Neuronal stem cell (in vitro differentiated cells): ENCODE results near the gene RAD51B.

Experiments used
- DNase-seq: peaks from one replicate; pipeline ENCODE4 v3.0.0-alpha.2; 2013; ENCODE audit warnings: low spot score
- H2AFZ ChIP-seq: one replicate; pipeline ENCODE4 v1.6.1; 2013; ENCODE audit warnings: mild to moderate bottlenecking, low read length, inconsistent platforms
- H2AK5ac ChIP-seq: 2 replicates; pipeline ENCODE4 v1.6.1; 2013; ENCODE audit warnings: low read depth, mild to moderate bottlenecking, inconsistent platforms, low read length, moderate library complexity, mixed read lengths
- H2BK120ac ChIP-seq: 2 replicates; pipeline ENCODE4 v1.6.1; 2013; ENCODE audit warnings: low read depth, mild to moderate bottlenecking, inconsistent platforms, low read length, moderate library complexity, mixed read lengths
- H2BK12ac ChIP-seq: one replicate; pipeline ENCODE4 v1.6.1; 2013; ENCODE audit warnings: low read length, inconsistent platforms
- H2BK15ac ChIP-seq: 2 replicates; pipeline ENCODE4 v1.6.1; 2013; ENCODE audit warnings: mild to moderate bottlenecking, low read length, inconsistent platforms, mixed read lengths
- H2BK5ac ChIP-seq: one replicate; pipeline ENCODE4 v1.6.1; 2013; ENCODE audit warnings: inconsistent platforms, mild to moderate bottlenecking, low read length, moderate library complexity
- H3K14ac ChIP-seq: one replicate; pipeline ENCODE4 v1.6.1; 2013; ENCODE audit warnings: low read length, inconsistent platforms
- H3K18ac ChIP-seq: 2 replicates; pipeline ENCODE4 v1.6.1; 2013; ENCODE audit warnings: low read length, inconsistent platforms
- H3K23ac ChIP-seq: 2 replicates; pipeline ENCODE4 v1.6.1; 2013; ENCODE audit warnings: low read depth, mild to moderate bottlenecking, mixed read lengths, low read length, inconsistent platforms; ENCODE audit not compliant: poor library complexity
- H3K27ac ChIP-seq: replicated peaks from 3 replicates; pipeline ENCODE4 v1.5.1; 2013; ENCODE audit warnings: low read length, inconsistent platforms
- H3K27me3 ChIP-seq, 3 experiments: 2 replicates each; pipeline ENCODE4 v1.6.1; 2013; ENCODE audit warnings: low read length in 3 of 3, mild to moderate bottlenecking in 2 of 3, inconsistent platforms in 1 of 3, low read depth in 1 of 3, mixed read lengths in 1 of 3, moderate library complexity in 1 of 3; ENCODE audit not compliant: control insufficient read depth in 3 of 3, insufficient read depth in 3 of 3
- H3K36me3 ChIP-seq, 2 donors: replicated peaks in 1 of 2; 2 replicates each; pipeline ENCODE4 v1.6.1; 2013; ENCODE audit warnings: low read length in 2 of 2; ENCODE audit not compliant: control insufficient read depth in 2 of 2, insufficient read depth in 2 of 2
- H3K4ac ChIP-seq: 2 replicates; pipeline ENCODE4 v1.6.1; 2013; ENCODE audit warnings: inconsistent platforms, mild to moderate bottlenecking, low read length, moderate library complexity
- H3K4me1 ChIP-seq, 2 donors: 1 replicate in 1 of 2; 2 replicates in 1 of 2; pipeline ENCODE4 v1.6.1; 2013; ENCODE audit warnings: low read length in 2 of 2, low read depth in 1 of 2; ENCODE audit not compliant: control insufficient read depth in 2 of 2, insufficient read depth in 1 of 2
- H3K4me2 ChIP-seq: one replicate; pipeline ENCODE4 v1.6.1; 2013; ENCODE audit warnings: mild to moderate bottlenecking, low read length, inconsistent platforms; ENCODE audit not compliant: insufficient read depth, poor library complexity, severe bottlenecking
- H3K4me3 ChIP-seq, 2 donors: 2 replicates each; pipeline ENCODE4 v1.5.1; 2013; ENCODE audit warnings: low read length in 2 of 2, mild to moderate bottlenecking in 2 of 2, inconsistent platforms in 1 of 2, moderate library complexity in 1 of 2
- H3K79me1 ChIP-seq: one replicate; pipeline ENCODE4 v1.6.1; 2013; ENCODE audit warnings: low read depth, mild to moderate bottlenecking, inconsistent platforms, low read length, moderate library complexity
- H3K9ac ChIP-seq: one replicate; pipeline ENCODE4 v1.6.1; 2013; ENCODE audit warnings: mild to moderate bottlenecking, low read depth, low read length, inconsistent platforms; ENCODE audit not compliant: poor library complexity
- H3K9me3 ChIP-seq, 2 donors: replicated peaks in 1 of 2; 2 replicates each; pipeline versions ENCODE3 to v1.6.1; 2013; ENCODE audit warnings: low read length in 2 of 2, mild to moderate bottlenecking in 2 of 2, inconsistent platforms in 1 of 2, low read depth in 1 of 2, mixed read lengths in 1 of 2, moderate library complexity in 1 of 2; ENCODE audit not compliant: control insufficient read depth in 2 of 2, insufficient read depth in 1 of 2
- H4K8ac ChIP-seq: one replicate; pipeline ENCODE4 v1.6.1; 2013; ENCODE audit warnings: low read depth, mild to moderate bottlenecking, inconsistent platforms, low read length, moderate library complexity
- H4K91ac ChIP-seq: one replicate; pipeline ENCODE4 v1.6.1; 2013; ENCODE audit warnings: low read length, low read depth, mild to moderate bottlenecking, inconsistent platforms; ENCODE audit not compliant: poor library complexity
- WGBS, 2 donors: extraction: QIAGEN DNeasy Blood & Tissue Kit; methylation state at CpG; one replicate each; pipeline ENCODE4 v1.1.7; 2013; ENCODE audit warnings: missing lambda C conversion rate in 2 of 2, mixed read lengths in 1 of 2; ENCODE audit not compliant: insufficient read length in 2 of 2, insufficient replicate concordance in 1 of 2; ENCODE audit errors: extremely low coverage in 2 of 2; 5-methylcytosine and 5-hydroxymethylcytosine counted together

RAD51B gene

GRCh38 chr14:68564191-68564825 is 744.7 kb downstream of the RAD51B start:
- peak overlapping the region; percentile 5 for H3K9ac ChIP-seq
- H3K9me3 ChIP-seq, result peaks cover 0 to 2% of the 10 kb centered on the region in 2 donors
- H3K4me2 ChIP-seq, result no peak overlapping the region
- peak overlapping the region; percentile 43 for H2BK5ac ChIP-seq
- H2AFZ ChIP-seq, result no peak overlapping the region
- H2BK15ac ChIP-seq, result peak overlapping the region; percentile 71
- H3K79me1 ChIP-seq, result no peaks in the 10 kb centered on the region
- peaks cover 23 to 26% of the 10 kb centered on the region in 2 donors for H3K4me1 ChIP-seq
- H3K27ac ChIP-seq, result no peak overlapping the region
- H2BK12ac ChIP-seq, result no peak overlapping the region
- no peak overlapping the region for H3K14ac ChIP-seq
- H3K23ac ChIP-seq, result no peak overlapping the region
- DNase-seq, result no peak
- H3K18ac ChIP-seq, result peak overlapping the region; percentile 82
- H2AK5ac ChIP-seq, result peak overlapping the region; percentile 88
- H2BK120ac ChIP-seq, result peak overlapping the region; percentile 2
- WGBS, 2 donors, result no CpG with 5 or more reads among the region's 18 CpGs
- H3K27me3 ChIP-seq, result no peaks in the 10 kb centered on the region
- no peak overlapping the region for H3K4me3 ChIP-seq
- no peak overlapping the region for H3K4ac ChIP-seq
- H4K8ac ChIP-seq, result no peak overlapping the region
- H4K91ac ChIP-seq, result no peak overlapping the region
- no peaks in the 10 kb centered on the region for H3K36me3 ChIP-seq

- no CpG with 5 or more reads among the region's 8 CpGs for WGBS, 2 donors
- no peak overlapping the region for H2BK12ac ChIP-seq
- no peaks in the 10 kb centered on the region for H3K27me3 ChIP-seq
- no peak overlapping the region for H3K23ac ChIP-seq
- DNase-seq, result no peak
- peak overlapping the region; percentile 71 for H2BK15ac ChIP-seq
- H3K27ac ChIP-seq, result no peak overlapping the region
- no peak overlapping the region for H3K4me3 ChIP-seq
- H3K79me1 ChIP-seq, result no peaks in the 10 kb centered on the region
- H4K8ac ChIP-seq, result no peak overlapping the region
- no peak overlapping the region for H4K91ac ChIP-seq
- no peak overlapping the region for H3K4me2 ChIP-seq
- peak overlapping the region; percentile 2 for H2BK120ac ChIP-seq
- H2AFZ ChIP-seq, result no peak overlapping the region
- H2BK5ac ChIP-seq, result peak overlapping the region; percentile 43
- H3K9me3 ChIP-seq, result peaks cover 0 to under 1% of the 10 kb centered on the region in 2 donors
- peaks cover 30 to 32% of the 10 kb centered on the region in 2 donors for H3K4me1 ChIP-seq
- peak overlapping the region; percentile 82 for H3K18ac ChIP-seq
- H3K14ac ChIP-seq, result no peak overlapping the region
- no peak overlapping the region for H3K4ac ChIP-seq
- no peak overlapping the region for H3K9ac ChIP-seq
- no peaks in the 10 kb centered on the region for H3K36me3 ChIP-seq
- peak overlapping the region; percentile 88 for H2AK5ac ChIP-seq
Observed at GRCh38 chr14:68564826-68565759, 745.5 kb downstream of the RAD51B start.

GRCh38 chr14:68566075-68566474 is 746.5 kb downstream of the RAD51B start:
- WGBS, 2 donors, result no CpG with 5 or more reads among the region's 2 CpGs
- no peak overlapping the region for H3K18ac ChIP-seq
- no peaks in the 10 kb centered on the region for H3K79me1 ChIP-seq
- H3K27ac ChIP-seq, result no peak overlapping the region
- no peak overlapping the region for H4K91ac ChIP-seq
- H2AFZ ChIP-seq, result no peak overlapping the region
- no peak overlapping the region for H4K8ac ChIP-seq
- H3K9ac ChIP-seq, result no peak overlapping the region
- no peak overlapping the region for H2BK15ac ChIP-seq
- no peaks in the 10 kb centered on the region for H3K27me3 ChIP-seq
- H2BK120ac ChIP-seq, result no peak overlapping the region
- peaks cover 1 to 2% of the 10 kb centered on the region in 2 donors for H3K9me3 ChIP-seq
- H3K14ac ChIP-seq, result no peak overlapping the region
- no peak overlapping the region for H2BK5ac ChIP-seq
- peaks cover 34 to 41% of the 10 kb centered on the region in 2 donors for H3K4me1 ChIP-seq
- H3K4me2 ChIP-seq, result no peak overlapping the region
- H3K4me3 ChIP-seq, result no peak overlapping the region
- no peak overlapping the region for H3K4ac ChIP-seq
- H2BK12ac ChIP-seq, result no peak overlapping the region
- no peak overlapping the region for H3K23ac ChIP-seq
- peak overlapping the region; percentile 7 for H2AK5ac ChIP-seq
- no peak for DNase-seq
- H3K36me3 ChIP-seq, result no peaks in the 10 kb centered on the region
